Measurements from ENCODE around the gene SPTBN4.

SPTBN4 gene

DNA sequence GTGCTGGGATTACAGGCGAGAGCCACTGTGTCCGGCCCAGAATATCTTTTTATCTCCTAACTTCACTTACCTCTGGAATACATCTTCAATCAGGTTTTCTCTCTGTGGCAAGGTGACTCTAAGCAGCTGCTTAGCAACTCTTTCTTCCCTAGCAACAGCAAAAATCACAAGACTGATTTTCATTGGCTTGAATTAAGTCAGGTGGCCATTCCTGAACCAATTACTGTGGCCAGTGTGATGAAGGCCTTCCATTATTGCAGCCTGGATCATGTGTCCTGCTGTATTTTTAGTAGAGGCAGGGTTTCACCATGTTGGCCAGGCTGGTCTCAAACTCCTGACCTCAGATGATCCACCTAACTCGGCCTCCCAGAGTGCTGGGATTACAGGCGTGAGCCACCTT is 125.4 kb downstream of the SPTBN4 start:
- no peaks in the 10 kb centered on the region for H3K36me3 ChIP-seq (ENCODE audit: control insufficient read depth, insufficient read depth, low read length)
- H3K27me3 ChIP-seq (ENCODE audit: control insufficient read depth, insufficient read depth, low read length) = no peaks in the 10 kb centered on the region
- no peak overlapping the region for H2AFZ ChIP-seq
- no peaks in the 10 kb centered on the region for H3K9me3 ChIP-seq (ENCODE audit: control insufficient read depth, low read length)
- no peak overlapping the region for H3K9ac ChIP-seq
- H3K4me2 ChIP-seq (ENCODE audit: low read length) = no peak overlapping the region
- peaks cover under 1% of the 10 kb centered on the region for H3K4me1 ChIP-seq
- H3K4me3 ChIP-seq (ENCODE audit: low read depth, low read length) = no peak overlapping the region
- no peak overlapping the region for H3K27ac ChIP-seq
- TF ChIP-seq, protein P1, sequence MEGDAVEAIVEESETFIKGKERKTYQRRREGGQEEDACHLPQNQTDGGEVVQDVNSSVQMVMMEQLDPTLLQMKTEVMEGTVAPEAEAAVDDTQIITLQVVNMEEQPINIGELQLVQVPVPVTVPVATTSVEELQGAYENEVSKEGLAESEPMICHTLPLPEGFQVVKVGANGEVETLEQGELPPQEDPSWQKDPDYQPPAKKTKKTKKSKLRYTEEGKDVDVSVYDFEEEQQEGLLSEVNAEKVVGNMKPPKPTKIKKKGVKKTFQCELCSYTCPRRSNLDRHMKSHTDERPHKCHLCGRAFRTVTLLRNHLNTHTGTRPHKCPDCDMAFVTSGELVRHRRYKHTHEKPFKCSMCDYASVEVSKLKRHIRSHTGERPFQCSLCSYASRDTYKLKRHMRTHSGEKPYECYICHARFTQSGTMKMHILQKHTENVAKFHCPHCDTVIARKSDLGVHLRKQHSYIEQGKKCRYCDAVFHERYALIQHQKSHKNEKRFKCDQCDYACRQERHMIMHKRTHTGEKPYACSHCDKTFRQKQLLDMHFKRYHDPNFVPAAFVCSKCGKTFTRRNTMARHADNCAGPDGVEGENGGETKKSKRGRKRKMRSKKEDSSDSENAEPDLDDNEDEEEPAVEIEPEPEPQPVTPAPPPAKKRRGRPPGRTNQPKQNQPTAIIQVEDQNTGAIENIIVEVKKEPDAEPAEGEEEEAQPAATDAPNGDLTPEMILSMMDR (IDR thresholded peaks at IDR 0.05) = no peak
- no peaks in the 10 kb centered on the region for H3K79me2 ChIP-seq

DNA sequence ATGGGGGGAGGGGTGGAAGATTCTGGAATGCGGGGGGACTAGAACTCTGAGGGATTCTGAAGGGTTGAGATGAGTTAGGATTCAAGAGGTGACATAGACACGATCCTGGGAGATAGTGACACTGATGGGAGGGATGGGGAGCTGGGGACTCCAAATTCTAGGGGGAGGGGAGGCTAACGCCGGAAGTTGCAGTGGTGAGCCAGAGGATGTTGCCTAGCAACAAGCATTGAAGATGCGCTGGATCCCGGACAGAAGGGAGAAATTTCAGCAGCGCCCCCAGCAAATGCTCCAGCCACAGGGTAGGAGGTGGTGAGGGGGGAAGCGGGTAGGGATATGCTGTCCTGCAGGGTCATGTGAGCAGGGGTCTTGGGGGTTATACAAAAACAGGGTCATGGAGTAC is 127.5 kb downstream of the SPTBN4 start:
- H3K36me3 ChIP-seq (ENCODE audit: control insufficient read depth, insufficient read depth, low read length) = no peaks in the 10 kb centered on the region
- H3K9me3 ChIP-seq (ENCODE audit: control insufficient read depth, low read length) = no peaks in the 10 kb centered on the region
- no peak overlapping the region for H2AFZ ChIP-seq
- peaks cover 9% of the 10 kb centered on the region for H3K4me1 ChIP-seq
- H3K27me3 ChIP-seq (ENCODE audit: control insufficient read depth, insufficient read depth, low read length) = no peaks in the 10 kb centered on the region
- H3K27ac ChIP-seq = no peak overlapping the region
- no peak overlapping the region for H3K4me2 ChIP-seq (ENCODE audit: low read length)
- H3K9ac ChIP-seq = no peak overlapping the region
- H3K4me3 ChIP-seq (ENCODE audit: low read depth, low read length) = no peak overlapping the region
- TF ChIP-seq, protein P1 (IDR thresholded peaks at IDR 0.05) = no peak
- H3K79me2 ChIP-seq = no peaks in the 10 kb centered on the region

DNA sequence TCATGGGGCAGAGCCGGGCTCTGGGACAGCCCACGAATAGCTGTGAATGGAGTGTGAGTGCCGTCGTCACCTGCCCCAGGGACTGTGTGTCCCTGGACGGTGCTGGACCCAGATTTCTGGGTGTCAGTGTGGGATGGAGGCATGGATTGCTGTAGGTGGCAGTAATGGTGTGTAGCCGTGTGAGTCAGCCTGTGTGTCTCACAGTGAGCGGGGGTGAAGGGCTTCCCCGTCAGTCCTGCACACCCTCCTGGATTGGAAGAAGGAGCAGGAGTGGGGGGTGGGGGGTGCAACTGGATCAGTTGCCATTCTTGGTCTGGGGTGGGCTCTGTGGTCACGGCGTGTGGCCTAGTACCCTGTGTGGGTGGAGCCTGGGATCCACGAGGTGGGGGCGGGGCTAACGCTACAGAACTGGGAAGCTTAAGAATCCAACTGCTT is 127.9 kb downstream of the SPTBN4 start:
- Histone ChIP-seq H3K27ac (no peak overlapping the region), H3K79me2 (no peaks in the 10 kb centered on the region), H3K27me3 (ENCODE audit: control insufficient read depth, insufficient read depth, low read length) (no peaks in the 10 kb centered on the region), H3K4me2 (ENCODE audit: low read length) (no peak overlapping the region), H3K36me3 (ENCODE audit: control insufficient read depth, insufficient read depth, low read length) (no peaks in the 10 kb centered on the region), H3K9ac (no peak overlapping the region), H3K9me3 (ENCODE audit: control insufficient read depth, low read length) (no peaks in the 10 kb centered on the region), H3K4me3 (ENCODE audit: low read depth, low read length) (no peak overlapping the region), H3K4me1 (peaks cover 9% of the 10 kb centered on the region), H2AFZ (no peak overlapping the region)
- TF ChIP-seq, protein P1 (IDR thresholded peaks at IDR 0.05) = no peak

DNA sequence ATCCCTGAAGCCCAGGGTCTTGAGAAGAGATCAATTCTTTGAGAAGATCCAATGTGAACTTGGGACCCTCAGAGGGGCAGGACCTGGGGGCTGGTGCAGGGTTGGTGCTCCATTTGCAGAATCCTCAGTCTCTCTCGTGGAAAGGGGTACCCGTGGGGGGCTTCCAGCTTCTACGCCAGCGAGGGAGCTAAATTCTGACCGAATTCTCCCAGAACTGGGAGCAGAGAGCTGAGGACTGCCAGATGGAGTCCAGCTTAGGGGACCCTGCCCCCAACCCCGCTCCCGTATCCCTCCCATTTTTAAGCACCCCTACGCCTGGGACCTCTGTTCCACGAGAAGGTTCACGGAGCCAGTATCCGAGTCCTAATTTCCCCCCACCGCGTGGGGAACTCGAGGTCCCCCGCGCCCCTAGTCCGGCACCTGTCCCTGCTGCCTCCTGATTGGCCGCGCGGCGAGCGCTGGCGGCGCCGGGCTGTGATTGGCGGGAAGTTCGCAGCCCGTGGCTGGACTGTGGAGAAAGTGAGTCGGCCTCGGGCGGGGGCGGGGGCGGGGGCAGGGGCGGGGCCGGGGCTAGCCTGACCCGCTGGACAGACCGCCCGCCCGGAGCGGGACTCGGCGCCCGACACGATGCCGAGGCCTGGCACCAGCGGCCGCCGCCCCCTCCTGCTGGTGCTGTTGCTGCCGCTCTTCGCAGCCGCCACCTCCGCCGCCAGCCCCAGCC is 130.0 kb downstream of the SPTBN4 start:
- peak overlapping the region; percentile 53 for H3K4me3 ChIP-seq (ENCODE audit: low read depth, low read length)
- no peak overlapping the region for H3K27ac ChIP-seq
- H3K4me1 ChIP-seq = peaks cover 15% of the 10 kb centered on the region
- H3K27me3 ChIP-seq (ENCODE audit: control insufficient read depth, insufficient read depth, low read length) = no peaks in the 10 kb centered on the region
- TF ChIP-seq, protein P1 (IDR thresholded peaks at IDR 0.05) = no peak
- H3K79me2 ChIP-seq = no peaks in the 10 kb centered on the region
- peak overlapping the region; percentile 33 for H2AFZ ChIP-seq
- H3K9me3 ChIP-seq (ENCODE audit: control insufficient read depth, low read length) = no peaks in the 10 kb centered on the region
- H3K4me2 ChIP-seq (ENCODE audit: low read length) = peak overlapping the region; percentile 91
- no peak overlapping the region for H3K9ac ChIP-seq
- no peaks in the 10 kb centered on the region for H3K36me3 ChIP-seq (ENCODE audit: control insufficient read depth, insufficient read depth, low read length)

DNA sequence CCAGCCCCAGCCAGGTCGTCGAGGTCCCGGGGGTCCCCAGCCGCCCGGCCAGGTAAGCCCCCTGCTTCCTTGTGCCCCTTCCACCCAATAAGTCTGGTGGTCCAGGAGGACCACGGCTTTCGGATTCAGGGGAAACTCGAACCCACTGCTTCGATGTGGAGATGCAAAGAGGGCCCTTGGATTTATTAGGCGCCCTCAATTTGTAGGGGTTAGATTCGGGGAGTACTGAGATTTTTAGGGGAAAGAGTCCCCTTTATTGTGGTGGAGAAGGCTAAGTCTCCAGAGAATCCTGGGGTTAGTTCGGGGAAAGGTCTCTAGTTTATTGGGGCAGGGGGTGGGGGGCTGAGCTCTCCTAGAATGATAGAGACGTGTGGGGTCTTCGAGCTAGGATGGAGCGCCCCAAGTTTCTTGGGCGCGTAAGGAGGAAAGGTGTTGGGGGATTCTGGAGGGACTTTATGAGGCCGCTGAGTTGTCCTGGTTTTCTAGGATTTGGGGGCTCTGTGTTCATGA is 130.6 kb downstream of the SPTBN4 start:
- no peak overlapping the region for H3K9ac ChIP-seq
- H3K4me2 ChIP-seq (ENCODE audit: low read length) = peak overlapping the region; percentile 77
- H2AFZ ChIP-seq = no peak overlapping the region
- TF ChIP-seq, protein P1 (IDR thresholded peaks at IDR 0.05) = no peak
- H3K36me3 ChIP-seq (ENCODE audit: control insufficient read depth, insufficient read depth, low read length) = no peaks in the 10 kb centered on the region
- H3K9me3 ChIP-seq (ENCODE audit: control insufficient read depth, low read length) = no peaks in the 10 kb centered on the region
- no peak overlapping the region for H3K27ac ChIP-seq
- H3K4me1 ChIP-seq = peaks cover 15% of the 10 kb centered on the region
- no peaks in the 10 kb centered on the region for H3K79me2 ChIP-seq
- H3K4me3 ChIP-seq (ENCODE audit: low read depth, low read length) = peak overlapping the region; percentile 42
- H3K27me3 ChIP-seq (ENCODE audit: control insufficient read depth, insufficient read depth, low read length) = no peaks in the 10 kb centered on the region

Measured in parathyroid adenoma (tissue), 2 donors.